ENCODE data around the gene COL23A1. TPM values are rescaled to one million over a fixed set of nuclear protein-coding genes. Genes with fewer than 3 reads are reported as not detected.

The COL23A1 gene
- under 1 TPM; 0.10 to 0.18 TPM for total RNA-seq

- H3K27me3 Mint-ChIP-seq = peaks cover 50% of the 10 kb centered on the region
- H3K4me3 Mint-ChIP-seq = peak within 1 kb of the TSS; percentile 47
- peaks cover 6% of the 10 kb centered on the region for H3K4me1 Mint-ChIP-seq
- H3K27ac Mint-ChIP-seq = no peak within 1 kb of the TSS
- peaks cover 15% of the 10 kb centered on the region for H3K9me3 Mint-ChIP-seq
- DNase-seq = peak; percentile 30
- ChIA-PET POLR2A (no interaction called here), CTCF (interaction anchor here (0.7 to 1.4 kb wide), 2 partner anchors 307 to 310 kb away, joined by 3 to 4 read pairs; no protein-coding TSS in a partner anchor)
- H3K36me3 Mint-ChIP-seq (ENCODE audit: low read depth) = peaks cover 23% of the 10 kb centered on the region
These were observed at the start of gene COL23A1 for GRCh38 chr5:178590141-178590923. Gene COL23A1 (minus strand): TSS chr5:178590393.

GRCh38 chr5:178637356-178638074 lies 47.3 kb upstream of the COL23A1 start:
- peaks cover 2% of the 10 kb centered on the region for H3K27me3 Mint-ChIP-seq
- H3K4me3 Mint-ChIP-seq = no peak overlapping the region
- ChIA-PET POLR2A (no interaction called here), CTCF (no interaction called here)
- no peaks in the 10 kb centered on the region for H3K4me1 Mint-ChIP-seq
- DNase-seq = no peak
- no peaks in the 10 kb centered on the region for H3K9me3 Mint-ChIP-seq
- H3K36me3 Mint-ChIP-seq (ENCODE audit: low read depth) = no peaks in the 10 kb centered on the region
- H3K27ac Mint-ChIP-seq = no peak overlapping the region

- Mint-ChIP-seq H3K27me3 (peaks cover 6% of the 10 kb centered on the region), H3K27ac (no peak overlapping the region)
- POLR2A ChIA-PET = no interaction called here
These were observed 42.1 kb upstream of the COL23A1 start for GRCh38 chr5:178632285-178632684.

GRCh38 chr5:178630951-178631350 lies 40.8 kb upstream of the COL23A1 start:
- Mint-ChIP-seq H3K9me3 (peaks cover 7% of the 10 kb centered on the region), H3K36me3 (ENCODE audit: low read depth) (peaks cover under 1% of the 10 kb centered on the region), H3K4me3 (no peak overlapping the region), H3K27me3 (peaks cover 6% of the 10 kb centered on the region), H3K4me1 (peaks cover 2% of the 10 kb centered on the region), H3K27ac (no peak overlapping the region)
- DNase-seq = no peak
- ChIA-PET CTCF (no interaction called here), POLR2A (no interaction called here)

More at GRCh38 chr5:178632285-178632684, 42.1 kb upstream of the COL23A1 start:
- CTCF ChIA-PET = no interaction called here
- no peak for DNase-seq
- peaks cover 2% of the 10 kb centered on the region for H3K4me1 Mint-ChIP-seq
- peaks cover 7% of the 10 kb centered on the region for H3K9me3 Mint-ChIP-seq
- no peaks in the 10 kb centered on the region for H3K36me3 Mint-ChIP-seq (ENCODE audit: low read depth)
- H3K4me3 Mint-ChIP-seq = no peak overlapping the region

- CTCF ChIA-PET = interaction anchor here (0.6 kb wide), 1 partner anchor 23 kb away, joined by 3 read pairs; no protein-coding TSS in a partner anchor
- peaks cover 4% of the 10 kb centered on the region for H3K36me3 Mint-ChIP-seq (ENCODE audit: low read depth)
These were observed 40.3 kb upstream of the COL23A1 start for GRCh38 chr5:178630475-178630930.

GRCh38 chr5:178627259-178627598 lies 37.0 kb upstream of the COL23A1 start:
- peak overlapping the region; percentile 97 for H3K4me3 Mint-ChIP-seq
- H3K27me3 Mint-ChIP-seq = peaks cover 2% of the 10 kb centered on the region
- no peak overlapping the region for H3K27ac Mint-ChIP-seq
- H3K36me3 Mint-ChIP-seq (ENCODE audit: low read depth) = peaks cover 14% of the 10 kb centered on the region
- CTCF ChIA-PET = interaction anchor here (1.7 kb wide), 1 partner anchor 103 kb away, joined by 8 read pairs; the partner anchor contains the start of gene ZNF354A
- POLR2A ChIA-PET = interaction anchor here (0.8 to 2.9 kb wide), 6 partner anchors 15 to 996 kb away, joined by 3 to 16 read pairs (median 3); partner anchors contain the start of genes HNRNPAB, HNRNPH1 and ZNF354B
- no peak for DNase-seq
- peaks cover 26% of the 10 kb centered on the region for H3K4me1 Mint-ChIP-seq
- H3K9me3 Mint-ChIP-seq = peaks cover 7% of the 10 kb centered on the region

More at GRCh38 chr5:178630475-178630930, 40.3 kb upstream of the COL23A1 start:
- POLR2A ChIA-PET = interaction anchor here (0.7 kb wide), 1 partner anchor 10 kb away, joined by 5 read pairs; no protein-coding TSS in a partner anchor
- peaks cover 5% of the 10 kb centered on the region for H3K4me1 Mint-ChIP-seq
- no peak overlapping the region for H3K27ac Mint-ChIP-seq
- peaks cover 7% of the 10 kb centered on the region for H3K9me3 Mint-ChIP-seq
- H3K4me3 Mint-ChIP-seq = no peak overlapping the region
- no peak for DNase-seq
- peaks cover 6% of the 10 kb centered on the region for H3K27me3 Mint-ChIP-seq

GRCh38 chr5:178626484-178627258 lies 36.5 kb upstream of the COL23A1 start, which contains the start of gene CLK4:
Gene CLK4 (minus strand): TSS chr5:178627050. CDS start chr5:178623416, 3,634 bp downstream.
- Mint-ChIP-seq H3K27me3 (no peaks in the 10 kb centered on the region), H3K4me3 (peak within 1 kb of the TSS; percentile 97), H3K4me1 (peaks cover 28% of the 10 kb centered on the region), H3K36me3 (ENCODE audit: low read depth) (peaks cover 19% of the 10 kb centered on the region), H3K9me3 (peaks cover 5% of the 10 kb centered on the region), H3K27ac (peak within 1 kb of the TSS; percentile 98)
- peak; percentile 96 for DNase-seq
- POLR2A ChIA-PET = interaction anchor here (0.8 to 2.9 kb wide), 12 partner anchors 9 to 1051 kb away, joined by 3 to 16 read pairs (median 4); partner anchors contain the start of genes HNRNPAB, HNRNPH1, RUFY1 and ZNF354A
- CTCF ChIA-PET = interaction anchor here (1.7 kb wide), 1 partner anchor 104 kb away, joined by 8 read pairs; the partner anchor contains the start of gene ZNF354A

GRCh38 chr5:178625679-178626483 lies 35.7 kb upstream of the COL23A1 start:
- ChIA-PET CTCF (interaction anchor here (0.7 to 1.7 kb wide), 4 partner anchors 20 to 1138 kb away, joined by 3 to 8 read pairs (median 3); partner anchors contain the start of genes PHYKPL and ZNF354A), POLR2A (interaction anchor here (0.7 to 2.9 kb wide), 15 partner anchors 10 to 1052 kb away, joined by 3 to 16 read pairs (median 4); partner anchors contain the start of genes HNRNPAB, HNRNPH1, RUFY1 and ZNF354A)
- no peaks in the 10 kb centered on the region for H3K27me3 Mint-ChIP-seq
- no peak for DNase-seq
- peaks cover 28% of the 10 kb centered on the region for H3K4me1 Mint-ChIP-seq
- H3K36me3 Mint-ChIP-seq (ENCODE audit: low read depth) = peaks cover 23% of the 10 kb centered on the region
- peak overlapping the region; percentile 98 for H3K27ac Mint-ChIP-seq
- peak overlapping the region; percentile 97 for H3K4me3 Mint-ChIP-seq
- H3K9me3 Mint-ChIP-seq = peaks cover 5% of the 10 kb centered on the region

- peaks cover 28% of the 10 kb centered on the region for H3K4me1 Mint-ChIP-seq
- H3K36me3 Mint-ChIP-seq (ENCODE audit: low read depth) = peaks cover 33% of the 10 kb centered on the region
- ChIA-PET CTCF (interaction anchor here (0.7 to 1.6 kb wide), 5 partner anchors 19 to 1138 kb away, joined by 3 to 6 read pairs (median 3); partner anchors contain the start of genes PHYKPL and ZNF354A), POLR2A (interaction anchor here (0.7 to 2.9 kb wide), 10 partner anchors 12 to 1072 kb away, joined by 3 to 16 read pairs (median 6); partner anchors contain the start of genes HNRNPAB, HNRNPH1 and ZNF354A)
- no peaks in the 10 kb centered on the region for H3K27me3 Mint-ChIP-seq
- DNase-seq = no peak
- peaks cover 3% of the 10 kb centered on the region for H3K9me3 Mint-ChIP-seq
- H3K27ac Mint-ChIP-seq = peak overlapping the region; percentile 98
- H3K4me3 Mint-ChIP-seq = peak overlapping the region; percentile 97
These were observed 34.7 kb upstream of the COL23A1 start for GRCh38 chr5:178624631-178625546.

- ChIA-PET POLR2A (interaction anchor here (1.7 to 2.2 kb wide), 2 partner anchors 15 to 1000 kb away, joined by 4 to 7 read pairs; partner anchors contain the start of gene HNRNPH1), CTCF (no interaction called here)
- Mint-ChIP-seq H3K27ac (no peak overlapping the region), H3K27me3 (no peaks in the 10 kb centered on the region), H3K4me1 (peaks cover 32% of the 10 kb centered on the region), H3K4me3 (no peak overlapping the region), H3K36me3 (ENCODE audit: low read depth) (peaks cover 49% of the 10 kb centered on the region), H3K9me3 (no peaks in the 10 kb centered on the region)
- DNase-seq = no peak
These were observed 32.6 kb upstream of the COL23A1 start for GRCh38 chr5:178622679-178623247.

Measured in activated CD4-positive, alpha-beta memory T cell treated with anti-CD3 and anti-CD28 coated beads, Interleukin-2, amount 10 ng/mL, durations not matched to agents 7 days and 5 days (primary cell).